WTC11 (cell line): ENCODE data around the gene MEOX2.

Experiments used
- ATF3 ChIP-seq: sonication (generic); formaldehyde crosslinking; conservative IDR thresholded peaks from 2 replicates; pipeline ENCODE4 v1.8.1; 2022; ENCODE audit warnings: mild to moderate bottlenecking, missing genetic modification reagents
- ETV6 ChIP-seq: sonication (generic); formaldehyde crosslinking; IDR thresholded peaks from 2 replicates; pipeline ENCODE4 v1.8.1; 2022; ENCODE audit warnings: mild to moderate bottlenecking, missing genetic modification reagents
- JUN ChIP-seq: sonication (generic); formaldehyde crosslinking; IDR thresholded peaks from 2 replicates; pipeline ENCODE4 v1.8.0; 2023; ENCODE audit warnings: mild to moderate bottlenecking, missing genetic modification reagents

- no peak for TF ChIP-seq JUN (CRISPR knock-in tag)
- no peak for TF ChIP-seq ATF3
- no peak for TF ChIP-seq ETV6 (CRISPR knock-in tag)
Measured at GRCh38 chr7:15686295-15686956, at the start of gene MEOX2.
